Measurements from ENCODE around the gene MAPKBP1.

MAPKBP1 gene

GRCh38 chr15:41789662-41790061, 15.4 kb downstream of the MAPKBP1 start:
- Mint-ChIP-seq H3K9me3 (no peaks in the 10 kb centered on the region), H3K4me3 (no peak overlapping the region), H3K36me3 (ENCODE audit: low read depth) (peaks cover 4% of the 10 kb centered on the region), H3K27ac (no peak overlapping the region), H3K27me3 (ENCODE audit: low read depth, poor library complexity) (no peaks in the 10 kb centered on the region), H3K4me1 (peaks cover 54% of the 10 kb centered on the region)
- no peak for DNase-seq
- TF ChIP-seq CTCF (IDR thresholded peaks at IDR 0.05) = no peak

GRCh38 chr15:41790169-41790568, 15.9 kb downstream of the MAPKBP1 start:
- H3K27me3 Mint-ChIP-seq (ENCODE audit: low read depth, poor library complexity) = no peaks in the 10 kb centered on the region
- no peak overlapping the region for H3K4me3 Mint-ChIP-seq
- H3K27ac Mint-ChIP-seq = no peak overlapping the region
- H3K36me3 Mint-ChIP-seq (ENCODE audit: low read depth) = peaks cover 4% of the 10 kb centered on the region
- no peaks in the 10 kb centered on the region for H3K9me3 Mint-ChIP-seq
- no peak for TF ChIP-seq CTCF (IDR thresholded peaks at IDR 0.05)
- no peak for DNase-seq
- H3K4me1 Mint-ChIP-seq = peaks cover 56% of the 10 kb centered on the region

- DNase-seq = no peak
- Mint-ChIP-seq H3K27ac (peak overlapping the region; percentile 10), H3K36me3 (ENCODE audit: low read depth) (peaks cover under 1% of the 10 kb centered on the region), H3K4me3 (no peak overlapping the region), H3K9me3 (no peaks in the 10 kb centered on the region), H3K27me3 (ENCODE audit: low read depth, poor library complexity) (no peaks in the 10 kb centered on the region), H3K4me1 (peaks cover 64% of the 10 kb centered on the region)
- TF ChIP-seq CTCF (IDR thresholded peaks at IDR 0.05) = no peak
Observed at GRCh38 chr15:41790756-41791546, 16.7 kb downstream of the MAPKBP1 start.

GRCh38 chr15:41791547-41791937, 17.3 kb downstream of the MAPKBP1 start:
- Mint-ChIP-seq H3K27ac (peak overlapping the region; percentile 80), H3K4me3 (no peak overlapping the region), H3K27me3 (ENCODE audit: low read depth, poor library complexity) (no peaks in the 10 kb centered on the region), H3K36me3 (ENCODE audit: low read depth) (no peaks in the 10 kb centered on the region), H3K9me3 (no peaks in the 10 kb centered on the region), H3K4me1 (peaks cover 70% of the 10 kb centered on the region)
- DNase-seq = no peak
- no peak for TF ChIP-seq CTCF (IDR thresholded peaks at IDR 0.05)

GRCh38 chr15:41792000-41792637, 17.8 kb downstream of the MAPKBP1 start:
- H3K4me1 Mint-ChIP-seq = peaks cover 76% of the 10 kb centered on the region

More at GRCh38 chr15:41792000-41792637, 17.8 kb downstream of the MAPKBP1 start:
- no peak overlapping the region for H3K4me3 Mint-ChIP-seq
- no peak for DNase-seq
- no peak overlapping the region for H3K27ac Mint-ChIP-seq
- TF ChIP-seq CTCF (IDR thresholded peaks at IDR 0.05) = no peak
- no peaks in the 10 kb centered on the region for H3K27me3 Mint-ChIP-seq (ENCODE audit: low read depth, poor library complexity)
- no peaks in the 10 kb centered on the region for H3K36me3 Mint-ChIP-seq (ENCODE audit: low read depth)
- no peaks in the 10 kb centered on the region for H3K9me3 Mint-ChIP-seq

Data from nephron progenitor cell (in vitro differentiated cells).